Measurements from ENCODE around the gene RETN.
"Not testable (repeated sequence)": the region's sequence is repeated elsewhere in the genome, so short reads cannot be mapped to it uniquely, and the experiment has no call there.

The RETN gene

GRCh38 chr19:7638802-7639465 lies 29.9 kb upstream of the RETN start:
- no peak for DNase-seq

DNA sequence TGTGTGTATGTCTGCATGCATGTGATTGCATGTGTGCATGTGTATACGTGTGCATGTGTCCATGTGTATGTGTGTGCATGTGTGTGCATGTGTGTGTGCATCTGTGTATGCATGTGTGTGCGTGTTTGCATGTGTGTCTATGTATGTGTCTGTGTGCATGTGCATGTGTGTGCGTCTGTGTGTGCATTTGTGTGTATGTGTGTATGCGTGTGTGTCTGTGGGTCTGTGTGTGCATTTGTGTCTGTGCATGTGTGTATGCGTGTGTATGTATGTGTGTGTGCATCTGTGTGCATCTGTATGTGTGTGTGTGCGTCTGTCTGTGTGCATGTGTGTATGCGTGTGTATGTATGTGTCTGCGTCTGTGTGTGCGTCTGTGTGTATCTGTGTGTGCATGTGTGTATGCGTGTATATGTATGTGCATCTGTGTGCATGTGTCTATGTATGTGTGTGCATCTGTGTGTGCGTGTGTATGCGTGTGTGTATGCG lies 28.9 kb upstream of the RETN start:
- DNase-seq: no peak

DNA sequence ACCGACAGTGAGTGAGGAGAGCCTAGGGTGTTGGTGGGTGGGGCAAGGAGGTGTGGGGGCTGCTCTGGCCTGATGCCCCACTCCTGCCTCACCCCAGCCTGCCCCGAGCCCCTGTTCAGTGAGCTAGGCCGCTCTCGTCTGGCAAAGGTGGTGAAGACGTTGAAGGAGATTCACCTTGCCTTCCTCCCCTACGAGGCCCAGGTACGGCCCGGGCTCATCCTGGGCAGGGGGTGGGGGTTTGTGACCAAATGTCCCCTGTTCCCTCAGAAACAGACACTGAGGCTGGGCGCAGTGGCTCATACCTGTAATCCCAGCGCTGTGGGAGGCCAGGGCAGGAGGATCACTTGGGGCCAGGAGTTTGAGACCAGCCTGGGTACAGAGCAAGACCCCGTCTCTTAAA lies 28.0 kb upstream of the RETN start:
- DNase-seq: no peak

- DNase-seq: no peak
Measured at GRCh38 chr19:7641290-7642276, 27.3 kb upstream of the RETN start.

DNA sequence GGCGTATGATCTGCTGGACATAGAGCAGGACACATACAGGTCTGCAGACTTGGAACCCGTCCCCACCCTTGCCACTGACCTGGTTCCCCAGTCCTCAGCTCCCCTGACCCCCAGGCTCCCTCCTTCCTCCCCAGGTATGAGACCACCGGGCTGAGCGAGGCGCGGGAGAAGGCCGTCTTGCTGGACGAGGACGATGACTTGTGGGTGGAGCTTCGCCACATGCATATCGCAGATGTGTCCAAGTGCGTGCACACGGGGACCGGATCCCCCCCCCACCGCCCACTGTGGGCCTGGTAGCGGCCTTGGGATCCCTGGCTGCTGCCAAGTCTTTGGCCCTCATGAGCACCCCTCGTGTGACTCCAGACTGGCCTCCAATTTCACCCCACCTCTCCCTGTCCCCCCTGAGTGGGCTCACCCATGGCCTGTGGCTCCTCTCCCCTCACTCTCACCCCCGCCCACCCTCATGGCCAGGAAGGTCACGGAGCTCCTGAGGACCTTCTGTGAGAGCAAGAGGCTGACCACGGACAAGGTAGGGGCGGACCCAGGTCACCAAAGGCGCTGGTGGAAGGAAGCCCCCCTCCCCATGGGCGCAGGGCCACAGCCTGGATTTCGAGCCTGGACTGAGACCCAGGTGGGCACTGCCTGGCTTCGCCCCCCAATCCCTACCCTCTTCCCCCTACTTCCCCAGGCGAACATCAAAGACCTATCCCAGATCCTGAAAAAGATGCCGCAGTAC lies 26.4 kb upstream of the RETN start:
- DNase-seq: no peak

- DNase-seq: no peak
Measured at GRCh38 chr19:7643031-7643415, 25.8 kb upstream of the RETN start.

GRCh38 chr19:7643629-7644549 lies 25.0 kb upstream of the RETN start:
- DNase-seq: not testable (repeated sequence)

- DNase-seq: no peak
Measured at GRCh38 chr19:7644550-7644877, 24.3 kb upstream of the RETN start.

GRCh38 chr19:7645163-7645562 lies 23.7 kb upstream of the RETN start:
- DNase-seq: no peak

- DNase-seq: no peak
Measured at GRCh38 chr19:7645656-7646425, 23.0 kb upstream of the RETN start.

DNA sequence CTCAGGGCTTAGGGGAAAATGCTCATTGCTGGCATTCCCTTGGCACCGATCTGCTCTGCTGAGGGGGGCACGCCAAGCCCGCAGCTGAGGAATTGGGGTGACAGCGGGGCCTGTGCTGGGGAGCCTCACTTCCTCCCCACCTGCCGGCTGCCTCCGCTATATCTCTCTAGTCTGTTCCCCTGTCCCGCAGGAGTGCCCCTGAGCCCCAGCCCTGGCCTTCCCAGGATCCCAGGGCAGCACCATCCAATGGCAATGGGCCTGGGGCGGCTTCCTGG lies 22.5 kb upstream of the RETN start:
- no peak for DNase-seq

DNA sequence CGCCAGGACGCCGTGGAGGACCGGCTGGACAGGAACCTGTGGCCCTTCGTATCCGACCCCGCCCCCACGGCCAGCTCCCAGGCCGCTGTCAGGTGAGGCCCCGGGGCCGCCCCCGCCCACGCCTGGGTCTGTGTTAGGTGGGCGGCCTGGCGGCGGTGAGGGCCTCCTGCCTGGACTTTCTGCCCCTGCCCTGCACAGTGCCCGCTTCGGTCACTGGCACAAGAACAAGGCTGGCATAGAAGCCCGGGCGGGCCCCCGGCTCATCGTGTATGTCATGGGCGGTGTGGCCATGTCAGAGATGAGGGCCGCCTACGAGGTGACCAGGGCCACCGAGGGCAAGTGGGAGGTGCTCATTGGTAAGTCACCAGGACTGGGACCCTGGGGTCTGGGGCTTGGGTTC lies 21.7 kb upstream of the RETN start:
- DNase-seq: no peak

GRCh38 chr19:7648265-7649014 lies 20.4 kb upstream of the RETN start:
- DNase-seq: no peak

- no peak for DNase-seq
Measured at GRCh38 chr19:7650148-7650547, 18.7 kb upstream of the RETN start.

DNA sequence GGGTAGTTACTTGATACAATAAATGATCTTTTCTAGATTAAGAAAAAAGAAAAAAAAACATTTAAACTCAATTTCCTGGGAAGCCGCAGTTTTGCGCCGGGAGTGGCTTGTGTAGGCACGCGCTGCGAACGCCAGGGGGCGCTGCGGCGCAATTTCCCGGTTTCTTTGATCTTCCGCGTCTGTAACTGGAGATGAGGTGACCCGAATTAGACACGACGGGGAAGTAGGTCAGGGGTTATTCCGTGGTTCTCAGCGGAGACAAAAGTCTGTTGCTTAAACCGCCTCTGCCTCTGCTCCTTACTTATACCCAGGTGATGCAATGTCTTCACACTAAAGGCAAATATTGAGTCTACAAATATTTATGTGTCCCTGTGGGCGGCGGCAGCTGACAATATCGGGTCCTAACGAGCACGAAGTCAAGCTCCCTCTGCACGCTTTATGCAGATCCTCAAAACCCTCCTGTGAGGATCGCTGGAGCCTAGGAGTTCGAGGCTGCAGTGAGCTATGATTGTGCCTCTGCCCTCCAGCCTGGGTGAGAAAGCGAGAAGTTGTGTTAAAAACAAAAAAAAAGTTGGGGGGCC lies 16.7 kb upstream of the RETN start:
- DNase-seq: peak; percentile 91

DNA sequence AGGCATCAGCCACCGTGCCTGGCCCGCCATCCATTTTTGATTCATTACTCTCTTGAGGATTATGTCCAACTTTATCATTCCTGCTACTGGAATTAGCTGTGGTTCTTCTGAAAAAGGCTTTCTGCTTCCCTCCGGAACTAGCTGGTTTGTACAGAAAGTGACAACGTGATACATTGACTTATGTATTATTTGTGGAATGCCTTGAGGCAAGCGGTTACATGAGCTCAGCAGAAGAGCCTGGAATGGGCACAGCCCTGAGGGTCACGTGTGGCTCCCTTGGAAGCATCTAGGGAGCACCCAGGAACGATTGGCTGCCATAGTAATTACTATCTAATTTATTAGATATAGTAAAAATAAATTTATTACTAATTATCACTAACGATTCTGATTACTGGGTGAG lies 14.4 kb upstream of the RETN start:
- DNase-seq: no peak

GRCh38 chr19:7655581-7655980 lies 13.3 kb upstream of the RETN start:
- no peak for DNase-seq

- no peak for DNase-seq
Measured at GRCh38 chr19:7657131-7657751, 11.6 kb upstream of the RETN start.

DNA sequence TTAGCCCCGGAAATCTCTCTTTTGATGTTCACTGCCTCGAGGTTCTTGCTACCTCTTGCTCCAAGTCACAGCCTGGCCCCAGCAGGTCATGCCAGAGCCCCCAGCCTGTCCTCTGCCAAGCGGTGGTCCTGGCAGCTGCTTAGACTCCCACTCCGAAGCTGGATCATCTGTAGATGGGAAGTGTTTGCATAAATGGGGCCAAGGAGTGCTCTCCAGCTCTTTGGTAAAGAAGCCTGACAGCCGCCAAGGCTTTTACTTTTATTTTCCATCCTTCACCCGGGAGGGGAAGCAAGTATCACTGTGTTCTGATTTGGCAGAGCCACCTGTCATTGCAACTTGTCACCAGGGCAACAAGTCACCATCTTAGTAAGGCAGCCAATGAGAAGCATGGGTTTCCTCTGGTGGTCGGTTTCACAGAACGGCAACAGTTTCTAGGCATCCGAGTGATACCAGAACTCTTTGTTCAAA lies 10.6 kb upstream of the RETN start:
- no peak for DNase-seq
